Tibial artery (tissue), 4 donors: Measurements from ENCODE around the gene ITPK1.

Source experiments
- DNase-seq, 2 donors: peaks; one replicate each; pipeline ENCODE4 v3.0.0-alpha.2; 2019
- H3K27ac ChIP-seq, 2 donors: fragments of 200-600 bp; sonication (generic) in 1 of 2; 1 replicate in 1 of 2; 2 replicates in 1 of 2; pipeline ENCODE4 v1.5.1; 2018 to 2019; ENCODE audit warnings: mild to moderate bottlenecking in 1 of 2
- H3K27me3 ChIP-seq, 2 donors: fragments of 200-600 bp; sonication (generic) in 1 of 2; one replicate each; pipeline versions ENCODE4 v1.5.1 to v1.6.0; 2016 to 2019
- H3K36me3 ChIP-seq, 3 donors: fragments of 200-600 bp; sonication (generic) in 2 of 3; one replicate each; pipeline ENCODE4 v1.5.1; 2016 to 2019; ENCODE audit warnings: mild to moderate bottlenecking in 2 of 3
- H3K4me1 ChIP-seq, 4 donors: fragments of 200-600 bp; sonication (generic) in 2 of 4; 1 replicate in 3 of 4; 2 replicates in 1 of 4; pipeline ENCODE4 v1.5.1; 2016 to 2019
- H3K4me3 ChIP-seq, 2 donors: fragments of 200-600 bp; sonication (generic) in 1 of 2; 1 replicate in 1 of 2; 2 replicates in 1 of 2; pipeline ENCODE4 v1.5.1; 2018 to 2019; ENCODE audit warnings: mild to moderate bottlenecking in 2 of 2
- H3K9me3 ChIP-seq, 3 donors: fragments of 200-600 bp; sonication (generic) in 1 of 3; one replicate each; pipeline ENCODE4 v1.5.1; 2016 to 2019
- CTCF ChIP-seq, 2 experiments: fragments of 200-600 bp in 1 of 2; fragments of 450-650 bp in 1 of 2; IDR thresholded peaks; one replicate each; pipeline ENCODE4 v1.5.1; 2017 to 2019; ENCODE audit warnings: antibody characterized with exemption in 2 of 2, mild to moderate bottlenecking in 1 of 2, moderate library complexity in 1 of 2
- intact Hi-C: fragments of 100-400 bp; cut with DNase I; formaldehyde crosslinking; loops from one replicate; pipeline ENCODE4 v1.15.0; 2023; ENCODE audit warnings: low total_unique reads

The ITPK1 gene

GRCh38 chr14:93156693-93157369 is 41.1 kb upstream of the ITPK1 start:
- Histone ChIP-seq H3K4me1 (no peaks in the 10 kb centered on the region), H3K4me3 (no peak overlapping the region), H3K27me3 (no peaks in the 10 kb centered on the region), H3K36me3 (no peaks in the 10 kb centered on the region), H3K27ac (no peak overlapping the region), H3K9me3 (no peaks in the 10 kb centered on the region)
- intact Hi-C loops: no loop called here
- DNase-seq: no peak
- TF ChIP-seq CTCF (IDR thresholded peaks at IDR 0.05): no peak

DNA sequence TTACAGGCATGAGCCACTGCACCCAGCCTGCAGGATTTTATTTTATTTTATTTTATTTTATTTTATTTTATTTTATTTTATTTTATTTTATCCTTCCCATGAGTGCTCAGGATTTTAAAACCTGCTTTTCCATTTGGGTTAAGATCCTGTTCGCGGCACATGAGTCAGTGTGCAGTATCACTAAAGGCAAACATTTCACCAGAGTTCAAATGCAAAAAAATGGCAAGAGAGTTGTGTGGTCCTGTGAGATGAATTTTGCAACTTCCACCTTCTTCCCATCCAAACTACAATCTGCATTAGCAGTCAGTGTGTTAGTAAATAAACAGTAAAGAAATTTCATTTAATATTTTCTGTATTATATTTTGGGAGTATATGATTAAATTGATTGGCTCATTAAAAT is 39.9 kb upstream of the ITPK1 start:
- TF ChIP-seq CTCF (IDR thresholded peaks at IDR 0.05): no peak
- intact Hi-C loops: no loop called here
- Histone ChIP-seq H3K4me1 (no peaks in the 10 kb centered on the region), H3K4me3 (no peak overlapping the region), H3K27me3 (no peaks in the 10 kb centered on the region), H3K27ac (no peak overlapping the region), H3K36me3 (no peaks in the 10 kb centered on the region), H3K9me3 (no peaks in the 10 kb centered on the region)
- DNase-seq: no peak

GRCh38 chr14:93153121-93153520 is 37.4 kb upstream of the ITPK1 start:
- no peaks in the 10 kb centered on the region for H3K4me1 ChIP-seq
- H3K4me3 ChIP-seq: no peak overlapping the region
- H3K36me3 ChIP-seq: no peaks in the 10 kb centered on the region
- no peak for TF ChIP-seq CTCF (IDR thresholded peaks at IDR 0.05)
- no peaks in the 10 kb centered on the region for H3K9me3 ChIP-seq
- intact Hi-C loops: no loop called here
- H3K27ac ChIP-seq: no peak overlapping the region
- DNase-seq: no peak
- H3K27me3 ChIP-seq: no peaks in the 10 kb centered on the region

DNA sequence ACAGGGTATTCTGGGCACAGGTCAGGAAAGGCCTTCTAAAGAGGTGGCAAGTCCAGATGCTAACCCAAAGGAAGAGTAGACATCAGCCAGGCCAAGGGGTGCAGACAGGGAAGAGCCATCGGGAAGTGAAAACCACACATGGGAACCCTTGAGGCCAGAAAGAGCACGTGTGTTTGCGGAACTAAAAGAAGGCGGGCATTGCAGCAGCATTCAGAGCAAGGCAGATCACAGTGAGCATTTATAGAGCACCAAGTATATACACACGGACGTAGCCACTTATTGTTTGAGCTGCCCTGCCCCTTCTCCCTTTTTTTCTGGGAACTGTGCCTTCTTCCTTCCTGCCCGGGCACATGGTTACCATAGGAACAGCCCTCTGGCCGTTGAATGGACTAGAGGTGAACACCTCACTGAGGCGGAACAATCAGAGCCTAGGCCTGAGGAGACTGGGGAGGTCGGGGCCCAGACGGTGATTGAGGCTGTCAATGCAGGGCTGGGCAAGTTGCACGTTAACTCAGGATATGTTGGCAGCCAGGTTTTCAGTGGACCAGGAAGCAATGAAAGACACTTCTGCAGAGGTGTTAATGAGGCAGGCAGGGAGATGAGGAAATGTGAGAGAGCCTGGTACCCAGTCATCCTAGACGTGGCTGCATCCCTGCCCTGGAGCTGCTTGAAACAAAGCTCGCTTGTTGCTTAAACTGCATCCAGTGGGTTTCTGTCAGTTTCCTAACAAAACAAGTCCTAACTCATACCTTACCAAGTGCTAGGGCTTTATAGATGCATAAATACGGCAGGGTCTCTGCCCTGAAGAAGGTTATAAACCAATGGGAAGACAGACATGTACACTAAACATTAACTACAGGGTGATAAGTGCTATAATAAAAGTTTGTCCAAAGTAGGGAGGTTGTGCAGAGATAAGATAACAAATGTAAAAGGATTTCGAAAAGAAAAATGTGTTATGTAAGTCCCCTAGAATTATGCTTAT is 34.8 kb upstream of the ITPK1 start:
- no peak overlapping the region for H3K4me3 ChIP-seq
- H3K9me3 ChIP-seq: no peaks in the 10 kb centered on the region
- no peaks in the 10 kb centered on the region for H3K36me3 ChIP-seq
- H3K27me3 ChIP-seq: no peaks in the 10 kb centered on the region
- no peaks in the 10 kb centered on the region for H3K4me1 ChIP-seq
- intact Hi-C loops: no loop called here
- no peak for TF ChIP-seq CTCF (IDR thresholded peaks at IDR 0.05)
- H3K27ac ChIP-seq: no peak overlapping the region
- DNase-seq: peak in 1 of 2 donors; percentile 36

DNA sequence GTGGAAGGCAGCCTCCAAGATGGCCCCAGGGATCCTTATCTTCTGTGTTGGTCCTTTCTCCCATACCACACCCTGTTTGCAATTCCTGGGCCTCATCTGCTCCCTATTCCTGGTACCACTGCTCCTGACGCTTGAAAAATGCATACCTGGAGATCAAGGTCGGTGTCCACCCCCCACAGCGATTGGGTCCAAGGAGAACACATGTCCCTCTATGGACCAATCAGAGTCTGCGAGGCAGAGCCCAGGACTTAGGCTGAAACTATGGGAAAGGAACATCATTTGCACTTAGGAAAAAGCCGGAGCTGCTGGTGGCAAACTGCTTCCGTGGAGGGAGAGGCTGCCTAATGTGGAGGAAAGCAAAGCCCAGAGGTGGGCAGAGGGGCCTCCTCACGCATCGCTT is 33.3 kb upstream of the ITPK1 start:
- Histone ChIP-seq H3K4me1 (no peaks in the 10 kb centered on the region), H3K36me3 (no peaks in the 10 kb centered on the region), H3K4me3 (no peak overlapping the region), H3K27ac (no peak overlapping the region), H3K27me3 (no peaks in the 10 kb centered on the region), H3K9me3 (no peaks in the 10 kb centered on the region)
- no peak for TF ChIP-seq CTCF (IDR thresholded peaks at IDR 0.05)
- no peak for DNase-seq
- intact Hi-C loops: no loop called here
